Measurements from ENCODE around the gene SLC28A1. TPM values are rescaled to one million over a fixed set of nuclear protein-coding genes. Genes with fewer than 3 reads are reported as not detected.
A peak's percentile ranks its signal among the peaks of the same experiment; 100 is the strongest.

SLC28A1 gene
- total and polyA plus RNA-seq, 11 donors: 0.14 to 2.9 (median 0.74) TPM; not detected in 1

DNA sequence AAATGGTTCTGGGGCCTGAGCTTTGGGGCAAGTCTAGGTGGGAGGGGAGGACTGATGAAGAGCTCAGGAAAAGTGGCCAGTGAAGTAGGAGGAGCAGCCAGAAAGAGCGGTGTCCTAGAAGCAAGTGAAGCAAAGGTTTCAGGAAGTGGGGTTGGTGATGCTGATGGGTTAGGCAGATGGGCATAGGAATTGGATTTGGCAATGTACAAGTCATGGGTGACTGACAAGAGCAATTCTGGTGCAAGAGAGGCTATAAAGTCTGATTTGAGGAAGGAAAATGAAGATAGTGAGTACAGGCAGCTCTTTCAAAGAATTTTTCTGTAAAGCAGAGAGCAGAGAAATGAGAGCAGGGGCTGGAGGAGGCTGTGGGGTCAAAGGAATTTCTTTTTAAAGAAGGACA is 47.6 kb upstream of the SLC28A1 start:
- Histone ChIP-seq H3K27me3 (no peaks in the 10 kb centered on the region), H3K4me1 (peaks cover 3 to 97% (median 68%) of the 10 kb centered on the region in 12 donors), H3K36me3 (peaks cover 0 to 54% (median 11%) of the 10 kb centered on the region in 9 donors), H3K4me3 (no peak overlapping the region), H3K9me3 (no peaks in the 10 kb centered on the region), H3K27ac (peak overlapping the region; percentile 78 to 99 (median 96))
- WGBS, 4 donors: 74 to 86% (median 80%) methylated on average over 1 of the region's 1 CpG
- ATAC-seq (no peak), DNase-seq (no peak)
- TF ChIP-seq POLR2A (IDR thresholded peaks at IDR 0.05): no peak
- TF ChIP-seq, protein P1, sequence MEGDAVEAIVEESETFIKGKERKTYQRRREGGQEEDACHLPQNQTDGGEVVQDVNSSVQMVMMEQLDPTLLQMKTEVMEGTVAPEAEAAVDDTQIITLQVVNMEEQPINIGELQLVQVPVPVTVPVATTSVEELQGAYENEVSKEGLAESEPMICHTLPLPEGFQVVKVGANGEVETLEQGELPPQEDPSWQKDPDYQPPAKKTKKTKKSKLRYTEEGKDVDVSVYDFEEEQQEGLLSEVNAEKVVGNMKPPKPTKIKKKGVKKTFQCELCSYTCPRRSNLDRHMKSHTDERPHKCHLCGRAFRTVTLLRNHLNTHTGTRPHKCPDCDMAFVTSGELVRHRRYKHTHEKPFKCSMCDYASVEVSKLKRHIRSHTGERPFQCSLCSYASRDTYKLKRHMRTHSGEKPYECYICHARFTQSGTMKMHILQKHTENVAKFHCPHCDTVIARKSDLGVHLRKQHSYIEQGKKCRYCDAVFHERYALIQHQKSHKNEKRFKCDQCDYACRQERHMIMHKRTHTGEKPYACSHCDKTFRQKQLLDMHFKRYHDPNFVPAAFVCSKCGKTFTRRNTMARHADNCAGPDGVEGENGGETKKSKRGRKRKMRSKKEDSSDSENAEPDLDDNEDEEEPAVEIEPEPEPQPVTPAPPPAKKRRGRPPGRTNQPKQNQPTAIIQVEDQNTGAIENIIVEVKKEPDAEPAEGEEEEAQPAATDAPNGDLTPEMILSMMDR (IDR thresholded peaks at IDR 0.05): no peak
- intact Hi-C loops (cut with DNase I): no loop called here

DNA sequence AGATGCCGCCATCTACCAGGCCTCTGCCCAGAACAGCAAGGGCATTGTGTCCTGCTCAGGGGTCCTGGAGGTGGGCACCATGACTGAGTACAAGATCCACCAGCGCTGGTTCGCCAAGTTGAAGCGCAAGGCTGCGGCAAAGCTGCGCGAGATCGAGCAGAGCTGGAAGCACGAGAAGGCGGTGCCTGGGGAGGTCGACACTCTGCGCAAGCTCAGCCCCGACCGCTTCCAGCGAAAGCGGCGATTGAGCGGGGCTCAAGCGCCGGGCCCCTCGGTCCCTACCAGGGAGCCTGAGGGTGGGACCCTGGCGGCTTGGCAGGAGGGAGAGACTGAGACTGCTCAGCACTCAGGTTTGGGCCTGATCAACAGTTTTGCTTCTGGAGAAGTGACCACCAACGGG is 44.7 kb upstream of the SLC28A1 start:
- Histone ChIP-seq H3K27me3 (no peaks in the 10 kb centered on the region), H3K4me3 (no peak overlapping the region), H3K36me3 (peaks cover 0 to 38% (median 11%) of the 10 kb centered on the region in 9 donors), H3K4me1 (peaks cover 0 to 82% (median 48%) of the 10 kb centered on the region in 12 donors), H3K27ac (peak overlapping the region; percentile 85 to 99 (median 96)), H3K9me3 (no peaks in the 10 kb centered on the region)
- peak in 1 of 5 donors; percentile 33 for DNase-seq
- 93 to 95% (median 95%) methylated on average over 16 to 23 of the region's 23 CpGs for WGBS, 4 donors
- no peak for ATAC-seq
- intact Hi-C loops (cut with DNase I): loop anchor here in 1 of 10 donors (5.0 kb wide), 1 partner anchor 78 kb away; no protein-coding TSS in a partner anchor
- TF ChIP-seq, protein P1 (IDR thresholded peaks at IDR 0.05): peak in 1 of 12 donors; percentile 10
- no peak for TF ChIP-seq POLR2A (IDR thresholded peaks at IDR 0.05)

DNA sequence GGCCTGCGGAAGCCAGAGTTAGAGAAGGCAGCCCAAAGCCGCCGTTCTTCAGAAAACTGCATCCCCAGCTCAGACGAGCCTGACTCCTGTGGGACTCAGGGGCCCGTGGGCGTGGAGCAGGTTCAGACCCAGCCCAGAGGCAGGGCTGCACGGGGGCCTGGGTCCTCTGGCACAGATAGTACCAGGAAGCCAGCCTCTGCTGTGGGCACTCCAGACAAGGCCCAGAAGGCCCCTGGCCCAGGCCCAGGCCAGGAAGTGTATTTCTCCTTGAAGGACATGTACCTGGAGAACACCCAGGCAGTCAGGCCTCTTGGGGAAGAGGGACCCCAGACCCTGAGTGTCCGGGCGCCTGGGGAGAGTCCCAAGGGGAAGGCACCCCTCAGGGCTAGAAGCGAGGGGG is 44.2 kb upstream of the SLC28A1 start:
- no peak overlapping the region for H3K4me3 ChIP-seq

DNA sequence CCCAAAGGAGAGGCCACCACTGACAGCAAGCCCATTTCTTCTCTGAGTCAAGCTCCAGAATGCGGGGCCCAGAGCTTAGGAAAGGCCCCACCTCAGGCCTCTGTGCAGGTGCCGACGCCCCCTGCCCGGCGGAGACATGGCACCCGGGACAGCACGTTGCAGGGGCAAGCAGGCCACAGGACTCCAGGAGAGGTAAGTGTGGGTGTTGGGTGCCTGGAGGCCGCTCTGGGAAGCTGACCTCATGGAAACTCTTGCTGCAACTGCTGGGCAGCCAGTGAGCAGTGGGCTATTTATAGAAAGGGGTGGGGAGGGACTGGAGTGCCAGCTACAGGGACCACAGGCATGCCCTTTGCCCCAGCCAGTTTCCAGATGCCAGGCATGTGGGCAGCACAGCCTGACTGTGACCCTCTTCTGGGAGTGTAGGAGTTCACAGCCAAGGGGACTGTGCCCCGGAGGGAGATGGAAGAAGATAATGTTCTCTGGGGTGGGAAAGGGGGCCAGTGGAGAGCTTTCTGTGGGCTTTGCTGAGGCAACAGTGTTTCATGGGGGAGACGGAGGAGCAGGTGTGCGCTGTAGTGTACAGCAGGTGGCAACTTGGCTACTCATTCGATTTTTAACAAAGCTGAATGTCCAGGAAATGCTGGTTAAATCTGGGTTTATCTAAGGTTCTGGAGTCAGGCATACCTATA is 43.6 kb upstream of the SLC28A1 start:
- 45 to 61% (median 53%) methylated on average over 10 to 12 of the region's 12 CpGs for WGBS, 4 donors
- peak; percentile 74 to 88 (median 86) for ATAC-seq
- H3K4me3 ChIP-seq: peak overlapping the region in 5 of 12 donors; percentile 2 to 15 (median 6)

More for the DNA sequence above, 44.2 kb upstream of the SLC28A1 start:
- Histone ChIP-seq H3K27me3 (no peaks in the 10 kb centered on the region), H3K4me1 (peaks cover 0 to 82% (median 45%) of the 10 kb centered on the region in 12 donors), H3K9me3 (no peaks in the 10 kb centered on the region), H3K36me3 (peaks cover 0 to 38% (median 11%) of the 10 kb centered on the region in 9 donors), H3K27ac (peak overlapping the region; percentile 85 to 99 (median 96))
- no peak for ATAC-seq
- peak in 2 of 5 donors; percentile 29 to 45 for DNase-seq
- WGBS, 4 donors: 73 to 81% (median 78%) methylated on average over 8 to 10 of the region's 10 CpGs
- TF ChIP-seq POLR2A (IDR thresholded peaks at IDR 0.05): no peak
- TF ChIP-seq, protein P1 (IDR thresholded peaks at IDR 0.05): no peak
- intact Hi-C loops (cut with DNase I): loop anchor here in 1 of 10 donors (5.0 kb wide), 1 partner anchor 77 kb away; no protein-coding TSS in a partner anchor

More for the DNA sequence above, 43.6 kb upstream of the SLC28A1 start:
- TF ChIP-seq, protein P1 (IDR thresholded peaks at IDR 0.05): no peak
- peak in 1 of 2 donors; percentile 77 for TF ChIP-seq POLR2A (IDR thresholded peaks at IDR 0.05)
- Histone ChIP-seq H3K4me1 (peaks cover 0 to 85% (median 44%) of the 10 kb centered on the region in 12 donors), H3K9me3 (no peaks in the 10 kb centered on the region), H3K36me3 (peaks cover 0 to 38% (median 11%) of the 10 kb centered on the region in 9 donors), H3K27me3 (no peaks in the 10 kb centered on the region), H3K27ac (peak overlapping the region; percentile 85 to 99 (median 96))
- peak; percentile 77 to 92 (median 87) for DNase-seq
- intact Hi-C loops (cut with DNase I): loop anchor here in 1 of 10 donors (5.0 kb wide), 1 partner anchor 76 kb away; no protein-coding TSS in a partner anchor
